HCT116 (cell line): Measurements from ENCODE around the gene HERPUD1. TPM values are rescaled to one million over a fixed set of nuclear protein-coding genes. Genes with fewer than 3 reads are reported as not detected.

Source experiments
- ATAC-seq: fragments of 200-7000 bp; cut with Tn5 transposase; 2 replicates; pipeline ENCODE4 v1.9.1; 2020; ENCODE audit warnings: mild to moderate bottlenecking, moderate library complexity
- BruUV-seq: library from RNA; stranded (reverse); fragments of 400-500 nt; replicated peaks from 2 replicates; lab custom pipeline; 2021; lab: Mats Ljungman, UMichigan
- CTCF ChIA-PET: fragments of 300-600 bp; sonication (Branson Sonifier 250); formaldehyde crosslinking; loops from one replicate; lab custom pipeline; 2021; ENCODE audit warnings: antibody characterized with exemption; lab: Charles Lee
- POLR2A ChIA-PET: fragments of 300-600, 350-600 bp; sonication (Branson Sonifier 250); formaldehyde crosslinking; loops from one replicate; lab custom pipeline; 2021; ENCODE audit warnings: antibody characterized with exemption; lab: Charles Lee
- RAD21 ChIA-PET, 2 experiments: fragments of 300-600 bp; sonication (Branson Sonifier 250); formaldehyde crosslinking; loops; one replicate each; lab custom pipeline; 2023; ENCODE audit warnings: low total read pairs in 2 of 2; ENCODE audit not compliant: uncharacterized antibody in 2 of 2, unreplicated experiment in 2 of 2, low non-redundant PET in 1 of 2; lab: Charles Lee
- DNase-seq: peaks from one replicate; pipeline ENCODE4 v3.0.0-alpha.2; 2010; ENCODE audit warnings: low read depth, low spot score
- H2AFZ ChIP-seq: fragments of 200-600 bp; shearing (Covaris generic), sonication (generic); 2 replicates; pipeline ENCODE4 v1.6.1; 2017; ENCODE audit warnings: low read depth, mixed run types, mixed read lengths, antibody characterized with exemption, low read length; ENCODE audit not compliant: poor library complexity, severe bottlenecking
- H3K27ac ChIP-seq: 2 replicates; pipeline ENCODE4 v1.5.1; 2012; ENCODE audit warnings: low read depth, low read length
- H3K27me3 ChIP-seq: fragments of 200-600 bp; sonication (generic); 2 replicates; pipeline ENCODE4 v1.6.1; 2016; ENCODE audit warnings: mixed run types, low read length, mixed read lengths; ENCODE audit not compliant: insufficient read depth
- H3K36me3 ChIP-seq, 2 experiments: fragments of 200-500 bp in 1 of 2; fragments of 200-600 bp in 1 of 2; sonication (Bioruptor generic) in 1 of 2; sonication (generic) in 1 of 2; 2 replicates each; pipeline versions ENCODE4 v1.5.1 to v1.6.1; 2014 to 2016; ENCODE audit warnings: low read length in 2 of 2, inconsistent platforms in 1 of 2, mixed read lengths in 1 of 2, mixed run types in 1 of 2; ENCODE audit not compliant: insufficient read depth in 2 of 2, control insufficient read depth in 1 of 2
- H3K4me1 ChIP-seq, 2 experiments: fragments of 200-600 bp in 1 of 2; sonication (generic) in 1 of 2; 2 replicates each; pipeline versions ENCODE4 v1.5.1 to v1.6.1; 2012 to 2017; ENCODE audit warnings: low read length in 2 of 2, inconsistent platforms in 1 of 2, mild to moderate bottlenecking in 1 of 2, mixed read lengths in 1 of 2, mixed run types in 1 of 2, moderate library complexity in 1 of 2; ENCODE audit not compliant: insufficient read depth in 2 of 2, control insufficient read depth in 1 of 2
- H3K4me2 ChIP-seq: fragments of 200-600 bp; sonication (generic); 2 replicates; pipeline ENCODE4 v1.6.1; 2017; ENCODE audit warnings: mixed run types, low read length, mixed read lengths
- H3K4me3 ChIP-seq, 2 experiments: fragments of 200-600 bp in 1 of 2; sonication (generic) in 1 of 2; replicated peaks in 1 of 2; 2 replicates each; pipeline ENCODE4 v1.5.1; 2011 to 2016; ENCODE audit warnings: low read length in 2 of 2, control low read depth in 1 of 2, low read depth in 1 of 2, mild to moderate bottlenecking in 1 of 2, mixed read lengths in 1 of 2, mixed run types in 1 of 2
- H3K79me2 ChIP-seq: fragments of 200-600 bp; sonication (generic); 2 replicates; pipeline ENCODE4 v1.6.1; 2017; ENCODE audit warnings: mild to moderate bottlenecking, mixed run types, low read length, moderate library complexity, mixed read lengths; ENCODE audit not compliant: insufficient read depth
- H3K9ac ChIP-seq: fragments of 200-600 bp; sonication (generic); 2 replicates; pipeline ENCODE4 v1.6.1; 2016; ENCODE audit warnings: low read length, mixed read lengths
- H3K9me2 ChIP-seq: fragments of 200-600 bp; sonication (generic), shearing (Covaris generic); 2 replicates; pipeline ENCODE4 v1.6.1; 2017; ENCODE audit warnings: mixed run types, mild to moderate bottlenecking, moderate library complexity; ENCODE audit not compliant: insufficient read depth
- H3K9me3 ChIP-seq, 2 experiments: fragments of 200-500 bp in 1 of 2; fragments of 200-600 bp in 1 of 2; sonication (Bioruptor generic) in 1 of 2; sonication (generic) in 1 of 2; 2 replicates each; pipeline ENCODE4 v1.6.1; 2014 to 2017; ENCODE audit warnings: low read length in 2 of 2, mixed read lengths in 2 of 2, inconsistent platforms in 1 of 2, low read depth in 1 of 2, mild to moderate bottlenecking in 1 of 2, mixed run types in 1 of 2, moderate library complexity in 1 of 2; ENCODE audit not compliant: control insufficient read depth in 1 of 2, insufficient read depth in 1 of 2
- H4K20me1 ChIP-seq: fragments of 200-600 bp; sonication (generic), shearing (Covaris generic); 2 replicates; pipeline ENCODE4 v1.6.1; 2017; ENCODE audit warnings: mixed run types, mild to moderate bottlenecking, moderate library complexity; ENCODE audit not compliant: insufficient read depth
- ATF3 ChIP-seq: IDR thresholded peaks from 2 replicates; pipeline ENCODE4 v1.6.1; 2012
- CBX3 ChIP-seq: IDR thresholded peaks from 2 replicates; pipeline ENCODE4 v1.6.1; 2012; ENCODE audit warnings: low read depth
- CEBPB ChIP-seq: IDR thresholded peaks from 2 replicates; pipeline ENCODE4 v1.6.1; 2012; ENCODE audit warnings: low read depth
- CTCF ChIP-seq, 3 experiments: fragments of 200-600 bp in 1 of 3; sonication (generic) in 1 of 3; IDR thresholded peaks in 2 of 3; conservative IDR thresholded peaks in 1 of 3; 2 replicates each; pipeline ENCODE4 v1.5.1; 2012 to 2017; ENCODE audit warnings: low read depth in 2 of 3, low read length in 2 of 3, antibody characterized with exemption in 1 of 3, borderline replicate concordance in 1 of 3, control low read depth in 1 of 3, mild to moderate bottlenecking in 1 of 3, mixed read lengths in 1 of 3, mixed run types in 1 of 3, moderate library complexity in 1 of 3; ENCODE audit not compliant: insufficient read depth in 1 of 3
- ELF1 ChIP-seq: IDR thresholded peaks from 2 replicates; pipeline ENCODE4 v1.6.1; 2012; ENCODE audit warnings: low read depth, borderline replicate concordance
- FOSL1 ChIP-seq: IDR thresholded peaks from 2 replicates; pipeline ENCODE4 v1.6.1; 2012; ENCODE audit warnings: low read depth
- JUND ChIP-seq: IDR thresholded peaks from 2 replicates; pipeline ENCODE4 v1.6.1; 2012
- MAX ChIP-seq: IDR thresholded peaks from 2 replicates; pipeline ENCODE4 v1.6.1; 2012
- POLR2AphosphoS5 ChIP-seq: IDR thresholded peaks from 2 replicates; pipeline ENCODE4 v1.6.1; 2011; ENCODE audit warnings: mild to moderate bottlenecking, low read depth, low read length, moderate library complexity
- RAD21 ChIP-seq: IDR thresholded peaks from 2 replicates; pipeline ENCODE4 v1.6.1; 2012; ENCODE audit warnings: low read depth, mild to moderate bottlenecking
- SP1 ChIP-seq: IDR thresholded peaks from 2 replicates; pipeline ENCODE4 v1.6.1; 2012; ENCODE audit warnings: low read depth
- SRF ChIP-seq: IDR thresholded peaks from 2 replicates; pipeline ENCODE4 v1.6.1; 2012; ENCODE audit warnings: low read depth
- TCF7L2 ChIP-seq: IDR thresholded peaks from 2 replicates; pipeline ENCODE4 v1.7.0; 2011; ENCODE audit warnings: borderline replicate concordance, inconsistent platforms; ENCODE audit not compliant: insufficient read depth, insufficient read length; ENCODE audit errors: extremely low read depth
- YY1 ChIP-seq: IDR thresholded peaks from 2 replicates; pipeline ENCODE4 v1.6.1; 2011; ENCODE audit warnings: low read length, low read depth, moderate library complexity, mild to moderate bottlenecking; ENCODE audit not compliant: insufficient replicate concordance; ENCODE audit errors: extremely low read depth
- ZBTB33 ChIP-seq: IDR thresholded peaks from 2 replicates; pipeline ENCODE4 v1.6.1; 2011; ENCODE audit warnings: mild to moderate bottlenecking, low read length, moderate library complexity; ENCODE audit not compliant: insufficient replicate concordance; ENCODE audit errors: extremely low read depth
- ZFX ChIP-seq: fragments of 450-650 bp; IDR thresholded peaks from 2 replicates; pipeline ENCODE4 v1.6.1; 2017
- ZNF274 ChIP-seq: fragments of 200-500 bp; sonication (Bioruptor generic); IDR thresholded peaks from 2 replicates; pipeline ENCODE4 v1.6.1; 2014; ENCODE audit warnings: mild to moderate bottlenecking, low read depth, low read length, inconsistent platforms
- intact Hi-C: fragments of 100-400 bp; cut with micrococcal nuclease; formaldehyde crosslinking; loops from 2 replicates; pipeline ENCODE4 v1.10.0; 2022
- total RNA-seq: library from RNA; stranded (reverse); gene quantifications from one replicate; pipeline ENCODE4 v1.2.1, GENCODE V29; 2021; ENCODE audit not compliant: unreplicated experiment

HERPUD1 gene
- total RNA-seq, 1 experiment from 2014 or later = 113 TPM

GRCh38 chr16:56916571-56917403 is 15.2 kb upstream of the HERPUD1 start:
- Histone ChIP-seq H2AFZ (no peak overlapping the region), H3K4me2 (no peak overlapping the region), H3K9me3 (no peaks in the 10 kb centered on the region), H3K27me3 (0 out of 2 replicates have a peak, but pooled peaks cover 7% of the 10 kb centered on the region), H3K27ac (no peak overlapping the region), H3K4me1 (no peaks in the 10 kb centered on the region), H3K79me2 (no peaks in the 10 kb centered on the region), H3K9ac (no peak overlapping the region), H3K4me3 (no peak overlapping the region), H3K36me3 (no peaks in the 10 kb centered on the region), H4K20me1 (no peaks in the 10 kb centered on the region), H3K9me2 (no peaks in the 10 kb centered on the region)
- RAD21 ChIA-PET = no interaction called here
- DNase-seq (no peak), ATAC-seq (no peak)
- intact Hi-C loops = no loop called here
- TF ChIP-seq MAX (no peak), ZNF274 (no peak), CTCF (IDR thresholded peaks at IDR 0.05 in 2 of 3, conservative IDR thresholded peaks at IDR 0.05 in 1 of 3; ENCODE audit: borderline replicate concordance in 1 of 3, insufficient read depth in 1 of 3, low read depth in 2 of 3, low read length in 2 of 3) (no peak), SRF (no peak), ATF3 (no peak), JUND (no peak), CEBPB (no peak), ZFX (no peak), ZBTB33 (no peak), CBX3 (no peak), RAD21 (no peak), TCF7L2 (no peak), SP1 (no peak), ELF1 (no peak), YY1 (no peak), FOSL1 (no peak), POLR2AphosphoS5 (no peak)
- POLR2A ChIA-PET = no interaction called here
- no TSS peak for BruUV-seq
- CTCF ChIA-PET = no interaction called here
